Mucosa of descending colon (tissue), 3 donors: ENCODE measurements around the gene FIGN. TPM values are rescaled to one million over a fixed set of nuclear protein-coding genes. Genes with fewer than 3 reads are reported as not detected.

Experiments used
- ATAC-seq: fragments of 200-7000 bp; cut with Tn5 transposase; one replicate; pipeline ENCODE4 v1.9.1; 2020; ENCODE audit warnings: mild to moderate bottlenecking, moderate library complexity
- DNase-seq, 3 donors: peaks; one replicate each; pipeline ENCODE4 v3.0.0-alpha.2; 2020
- H3K36me3 ChIP-seq: fragments of 200-600 bp; one replicate; pipeline ENCODE4 v1.8.0; 2021; ENCODE audit warnings: low read depth, mild to moderate bottlenecking
- H3K4me1 ChIP-seq: fragments of 200-600 bp; one replicate; pipeline ENCODE4 v1.8.0; 2021; ENCODE audit warnings: low read depth, mild to moderate bottlenecking
- H3K4me3 ChIP-seq: fragments of 200-600 bp; one replicate; pipeline ENCODE4 v1.8.0; 2021; ENCODE audit warnings: mild to moderate bottlenecking
- H3K9me3 ChIP-seq: fragments of 200-600 bp; one replicate; pipeline ENCODE4 v1.8.0; 2021; ENCODE audit warnings: mild to moderate bottlenecking
- intact Hi-C, 2 donors: fragments of 100-400 bp; cut with DNase I in 1 of 2; cut with micrococcal nuclease in 1 of 2; formaldehyde crosslinking; loops; one replicate each; pipeline versions ENCODE4 v1.11.0 to v1.11.1; 2022; cut with DNase I, micrococcal nuclease
- total RNA-seq, 3 donors: library from RNA; stranded (reverse); fragmentation: NEBNext Ultra II Directional in 2 of 3; extraction: Animal tissue kit (Norgen Biotek cat#: 25700) in 2 of 3; gene quantifications; one replicate each; pipeline versions ENCODE4 v1.2.1 to v1.2.4, GENCODE V29; 2021 to 2023
- TF ChIP-seq, protein P1 (sequence below): fragments of 200-600 bp; IDR thresholded peaks from one replicate; pipeline ENCODE4 v1.8.0; 2022; ENCODE audit warnings: antibody characterized with exemption, mild to moderate bottlenecking
- donor health status: DM: no; HTN: no; CAD: no; lungs with moderate emphysema.
- donor health status: DM: no; HTN: no; CAD: no.
- donor health status: DM: no; HTN: yes; CAD: no.

Gene FIGN
- total RNA-seq, 3 donors from 2014 or later = 0.84 to 4.1 (median 1.4) TPM

DNA sequence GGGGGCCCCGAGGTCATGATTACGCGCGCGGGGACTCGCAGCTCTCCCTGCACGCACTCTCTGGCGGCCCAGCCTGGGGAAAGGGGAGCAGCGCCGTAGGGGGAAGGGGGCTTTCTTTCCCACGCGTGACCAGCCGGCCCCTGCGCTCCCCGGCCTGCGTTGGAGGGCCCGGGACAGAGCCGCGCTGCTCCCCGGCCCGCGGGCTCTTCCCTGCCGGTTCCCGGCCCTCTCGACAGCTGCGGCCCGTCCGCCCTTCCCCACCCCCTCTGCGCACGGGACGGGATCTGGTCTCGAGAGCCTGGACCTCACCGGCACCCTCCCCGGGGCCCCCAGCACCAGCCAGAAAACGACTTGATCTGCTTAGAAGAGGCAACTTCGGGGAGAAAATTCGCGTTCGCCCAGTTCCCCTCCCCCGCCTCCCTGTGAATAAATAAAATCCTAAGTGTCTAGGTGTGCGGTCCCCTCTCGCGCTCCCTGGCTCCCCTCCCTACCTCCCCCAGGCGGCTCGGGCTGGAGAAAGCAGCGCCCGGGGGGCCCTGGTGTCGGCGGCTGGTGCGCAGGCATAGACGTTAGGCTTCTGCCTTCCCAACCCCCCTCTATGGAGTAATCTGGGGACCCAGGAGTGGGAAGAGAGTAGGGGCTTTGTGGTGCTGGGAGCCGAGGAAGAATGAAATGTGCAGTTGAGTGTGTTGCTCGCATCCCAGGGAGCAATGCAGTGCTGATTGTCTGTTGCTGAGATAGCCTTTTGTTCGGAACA is 803 bp upstream of the FIGN start:
- TF ChIP-seq, protein P1, sequence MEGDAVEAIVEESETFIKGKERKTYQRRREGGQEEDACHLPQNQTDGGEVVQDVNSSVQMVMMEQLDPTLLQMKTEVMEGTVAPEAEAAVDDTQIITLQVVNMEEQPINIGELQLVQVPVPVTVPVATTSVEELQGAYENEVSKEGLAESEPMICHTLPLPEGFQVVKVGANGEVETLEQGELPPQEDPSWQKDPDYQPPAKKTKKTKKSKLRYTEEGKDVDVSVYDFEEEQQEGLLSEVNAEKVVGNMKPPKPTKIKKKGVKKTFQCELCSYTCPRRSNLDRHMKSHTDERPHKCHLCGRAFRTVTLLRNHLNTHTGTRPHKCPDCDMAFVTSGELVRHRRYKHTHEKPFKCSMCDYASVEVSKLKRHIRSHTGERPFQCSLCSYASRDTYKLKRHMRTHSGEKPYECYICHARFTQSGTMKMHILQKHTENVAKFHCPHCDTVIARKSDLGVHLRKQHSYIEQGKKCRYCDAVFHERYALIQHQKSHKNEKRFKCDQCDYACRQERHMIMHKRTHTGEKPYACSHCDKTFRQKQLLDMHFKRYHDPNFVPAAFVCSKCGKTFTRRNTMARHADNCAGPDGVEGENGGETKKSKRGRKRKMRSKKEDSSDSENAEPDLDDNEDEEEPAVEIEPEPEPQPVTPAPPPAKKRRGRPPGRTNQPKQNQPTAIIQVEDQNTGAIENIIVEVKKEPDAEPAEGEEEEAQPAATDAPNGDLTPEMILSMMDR = no peak

DNA sequence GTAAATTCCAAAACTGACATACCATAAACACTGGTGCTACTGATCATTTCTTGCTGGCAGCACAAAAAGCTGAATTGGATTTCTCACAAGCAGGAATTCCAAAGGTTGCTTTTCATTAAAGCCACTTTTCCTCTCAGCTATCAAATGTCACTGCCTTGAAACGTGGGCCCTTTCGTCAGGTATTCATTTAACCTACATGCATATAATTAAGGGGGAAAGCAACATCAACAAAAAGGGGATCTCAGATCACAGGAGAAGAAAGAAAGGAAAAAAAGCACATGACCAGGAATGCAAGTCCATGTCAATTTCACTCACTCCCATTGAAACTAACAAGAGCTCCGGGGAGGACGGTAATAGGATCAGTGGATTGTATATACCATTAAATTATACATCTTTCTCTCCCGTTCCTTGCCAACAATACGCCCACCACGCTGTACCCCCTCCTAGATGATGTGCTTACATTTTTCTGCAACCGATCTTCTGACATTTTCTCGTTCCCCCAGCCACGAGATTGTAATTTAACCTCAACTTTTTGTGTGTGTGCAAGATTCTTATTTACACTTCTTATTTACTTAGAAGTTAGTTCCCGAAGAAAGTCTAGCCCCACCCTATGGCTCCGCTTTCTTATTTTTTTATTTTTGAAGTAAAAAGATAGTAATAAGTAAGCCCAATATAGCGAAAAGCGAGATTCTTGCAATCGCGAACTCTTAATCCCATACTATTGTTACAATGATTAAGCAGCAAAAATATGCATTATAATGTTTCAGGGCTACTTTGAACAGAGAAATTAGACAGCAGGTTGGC is 725 bp downstream of the FIGN start:
- TF ChIP-seq, protein P1 = no peak
- H3K4me3 ChIP-seq = peak overlapping the region; percentile 10
- H3K36me3 ChIP-seq = no peaks in the 10 kb centered on the region
- H3K4me1 ChIP-seq = peaks cover 7% of the 10 kb centered on the region
- no peaks in the 10 kb centered on the region for H3K9me3 ChIP-seq
- intact Hi-C loops = no loop called here
- no peak for ATAC-seq
- DNase-seq = no peak

More for the DNA sequence above, 803 bp upstream of the FIGN start:
- intact Hi-C loops = no loop called here
- Histone ChIP-seq H3K36me3 (no peaks in the 10 kb centered on the region), H3K9me3 (no peaks in the 10 kb centered on the region), H3K4me1 (peaks cover 7% of the 10 kb centered on the region), H3K4me3 (peak overlapping the region; percentile 10)
- peak; percentile 62 for ATAC-seq
- peak; percentile 11 to 47 (median 20) for DNase-seq

DNA sequence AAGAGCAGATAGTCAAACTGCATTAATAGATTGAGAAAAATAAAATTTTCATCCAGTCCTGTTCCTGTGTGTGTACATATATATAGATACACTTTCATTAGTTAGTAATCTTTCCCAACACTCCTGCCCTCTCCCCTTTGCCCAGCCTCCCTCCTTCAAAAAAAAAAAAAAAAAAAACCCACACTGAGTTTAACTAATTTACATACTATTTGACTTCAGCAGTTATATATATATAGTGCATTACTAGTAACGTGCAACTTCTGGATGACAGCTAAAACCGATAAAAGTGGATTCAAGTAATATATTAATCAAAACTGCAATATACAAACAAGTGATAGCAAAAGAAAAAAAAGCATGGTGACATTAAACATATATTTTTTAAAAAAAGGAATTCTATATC is 1.4 kb downstream of the FIGN start:
- H3K4me3 ChIP-seq = no peak overlapping the region
- H3K36me3 ChIP-seq = no peaks in the 10 kb centered on the region
- intact Hi-C loops = no loop called here
- DNase-seq (no peak), ATAC-seq (no peak)
- peaks cover 7% of the 10 kb centered on the region for H3K4me1 ChIP-seq
- TF ChIP-seq, protein P1 = no peak
- no peaks in the 10 kb centered on the region for H3K9me3 ChIP-seq

DNA sequence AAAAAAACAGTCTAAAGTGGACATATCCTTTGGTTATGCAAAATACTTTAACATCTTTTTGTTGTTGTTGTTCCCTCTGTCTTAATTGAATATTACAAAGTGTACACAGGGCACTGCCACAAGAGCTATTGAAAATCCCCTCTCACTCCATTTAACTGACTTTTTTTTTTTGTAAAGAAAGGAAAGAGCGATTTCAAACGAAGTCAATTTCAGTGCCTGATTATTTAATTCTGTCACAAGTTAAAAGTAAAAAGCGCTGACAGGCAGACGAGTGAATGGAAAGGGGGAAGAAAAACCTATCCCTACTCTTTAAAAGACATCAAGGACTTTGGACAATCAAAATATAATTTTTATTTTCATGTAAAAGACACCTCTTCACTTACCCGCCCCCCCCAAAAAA is 1.9 kb downstream of the FIGN start:
- Histone ChIP-seq H3K4me1 (peaks cover 7% of the 10 kb centered on the region), H3K4me3 (no peak overlapping the region)

DNA sequence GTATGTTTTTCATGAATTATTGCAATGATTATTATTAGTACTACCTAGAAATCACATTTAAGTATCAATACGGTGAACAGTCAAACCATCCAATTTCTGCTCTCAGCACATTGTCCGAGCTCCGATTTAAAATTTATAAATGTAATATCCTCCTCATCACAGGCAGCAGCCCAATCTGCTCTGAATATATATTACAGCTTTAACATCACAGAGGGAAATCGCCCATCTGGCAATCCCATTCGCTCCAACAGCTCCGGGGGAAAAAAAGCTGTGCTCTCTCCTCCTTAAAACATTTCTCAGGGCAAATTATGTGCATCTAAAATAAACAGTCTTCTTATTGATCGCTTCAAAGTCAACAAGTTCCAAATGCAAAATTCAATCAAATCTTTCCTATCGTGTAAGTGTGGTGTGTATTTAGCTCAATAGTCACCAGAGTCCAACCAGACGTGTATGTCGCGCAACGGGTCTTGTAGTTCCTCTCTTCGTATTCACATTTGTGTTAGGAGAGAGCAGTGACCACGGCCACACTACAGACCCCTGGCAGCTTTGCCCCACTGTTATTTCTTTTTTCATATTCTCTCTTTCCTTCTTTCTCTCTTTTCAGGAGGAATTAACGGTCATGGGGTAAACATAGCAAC is 2.4 kb downstream of the FIGN start:
- intact Hi-C loops = no loop called here
- no peak overlapping the region for H3K4me3 ChIP-seq

More for the DNA sequence above, 1.9 kb downstream of the FIGN start:
- ATAC-seq (no peak), DNase-seq (no peak)
- no peaks in the 10 kb centered on the region for H3K9me3 ChIP-seq
- intact Hi-C loops = no loop called here
- no peaks in the 10 kb centered on the region for H3K36me3 ChIP-seq
- TF ChIP-seq, protein P1 = no peak

More for the DNA sequence above, 2.4 kb downstream of the FIGN start:
- no peaks in the 10 kb centered on the region for H3K9me3 ChIP-seq
- TF ChIP-seq, protein P1 = no peak
- ATAC-seq = no peak
- H3K4me1 ChIP-seq = peaks cover 7% of the 10 kb centered on the region
- no peaks in the 10 kb centered on the region for H3K36me3 ChIP-seq
- no peak for DNase-seq
